H9 (cell line): ENCODE data around the gene KCNMB1. TPM values are rescaled to one million over a fixed set of nuclear protein-coding genes. Genes with fewer than 3 reads are reported as not detected.
A peak's percentile ranks its signal among the peaks of the same experiment; 100 is the strongest.

ENCODE experiments used
- DNase-seq: peaks from one replicate; pipeline ENCODE4 v3.0.0-alpha.2; 2017
- H2AFZ ChIP-seq: one replicate; pipeline ENCODE4 v1.6.1; 2013; ENCODE audit warnings: mild to moderate bottlenecking, low read length, control low read depth, moderate library complexity
- H2AK5ac ChIP-seq: 2 replicates; pipeline ENCODE4 v1.6.1; 2013; ENCODE audit warnings: low read length, control low read depth, mixed read lengths; ENCODE audit not compliant: insufficient read length
- H2BK120ac ChIP-seq: one replicate; pipeline ENCODE4 v1.6.1; 2013; ENCODE audit warnings: low read depth, mild to moderate bottlenecking, low read length, control low read depth, inconsistent platforms; ENCODE audit not compliant: poor library complexity, severe bottlenecking
- H2BK12ac ChIP-seq: 2 replicates; pipeline ENCODE4 v1.6.1; 2013; ENCODE audit warnings: low read length, control low read depth, mixed read lengths, low read depth; ENCODE audit not compliant: insufficient read length
- H2BK15ac ChIP-seq: 2 replicates; pipeline ENCODE4 v1.6.1; 2013; ENCODE audit warnings: low read depth, low read length, control low read depth
- H2BK20ac ChIP-seq: one replicate; pipeline ENCODE4 v1.6.1; 2013; ENCODE audit warnings: low read depth, mild to moderate bottlenecking, low read length, control low read depth, inconsistent platforms; ENCODE audit not compliant: poor library complexity, severe bottlenecking
- H2BK5ac ChIP-seq: 2 replicates; pipeline ENCODE4 v1.6.1; 2013; ENCODE audit warnings: low read length, control low read depth, mixed read lengths; ENCODE audit not compliant: insufficient read length
- H3K14ac ChIP-seq: 2 replicates; pipeline ENCODE4 v1.6.1; 2013; ENCODE audit warnings: low read length, control low read depth; ENCODE audit not compliant: insufficient read depth
- H3K18ac ChIP-seq: 2 replicates; pipeline ENCODE4 v1.6.1; 2013; ENCODE audit warnings: low read depth, mild to moderate bottlenecking, mixed read lengths, low read length, control low read depth; ENCODE audit not compliant: insufficient read length
- H3K23ac ChIP-seq: 2 replicates; pipeline ENCODE4 v1.6.1; 2013; ENCODE audit warnings: low read length, control low read depth, mixed read lengths, low read depth; ENCODE audit not compliant: insufficient read length
- H3K23me2 ChIP-seq: 2 replicates; pipeline ENCODE4 v1.6.1; 2013; ENCODE audit warnings: low read depth, mild to moderate bottlenecking, mixed read lengths, low read length, control low read depth; ENCODE audit not compliant: insufficient read length, poor library complexity, severe bottlenecking
- H3K27ac ChIP-seq: 2 replicates; pipeline ENCODE4 v1.5.1; 2013; ENCODE audit warnings: low read length, control low read depth, mixed read lengths, low read depth; ENCODE audit not compliant: insufficient read length
- H3K27me3 ChIP-seq: 2 replicates; pipeline ENCODE4 v1.6.1; 2013; ENCODE audit warnings: low read length, control low read depth, inconsistent platforms; ENCODE audit not compliant: insufficient read depth
- H3K4ac ChIP-seq: 2 replicates; pipeline ENCODE4 v1.6.1; 2013; ENCODE audit warnings: low read depth, mild to moderate bottlenecking, control low read depth, inconsistent platforms, low read length, moderate library complexity
- H3K4me1 ChIP-seq: 2 replicates; pipeline ENCODE4 v1.6.1; 2013; ENCODE audit warnings: low read length, control low read depth, inconsistent platforms; ENCODE audit not compliant: insufficient read depth
- H3K4me2 ChIP-seq: 2 replicates; pipeline ENCODE4 v1.6.1; 2013; ENCODE audit warnings: low read length, control low read depth, mixed read lengths; ENCODE audit not compliant: insufficient read length, insufficient read depth
- H3K56ac ChIP-seq: 2 replicates; pipeline ENCODE4 v1.6.1; 2013; ENCODE audit warnings: low read depth, mild to moderate bottlenecking, mixed read lengths, low read length, control low read depth; ENCODE audit not compliant: insufficient read length
- H3K79me1 ChIP-seq: 2 replicates; pipeline ENCODE4 v1.6.1; 2013; ENCODE audit warnings: low read depth, mild to moderate bottlenecking, moderate library complexity, low read length, control low read depth, inconsistent platforms; ENCODE audit not compliant: insufficient read depth, poor library complexity, severe bottlenecking
- H3K79me2 ChIP-seq: 2 replicates; pipeline ENCODE4 v1.6.1; 2013; ENCODE audit warnings: low read length, control low read depth, inconsistent platforms; ENCODE audit not compliant: insufficient read depth
- H3K9ac ChIP-seq: 2 replicates; pipeline ENCODE4 v1.6.1; 2013; ENCODE audit warnings: low read length, control low read depth, mixed read lengths; ENCODE audit not compliant: insufficient read length; ENCODE audit errors: extremely low read depth
- H3K9me3 ChIP-seq: one replicate; pipeline ENCODE4 v1.6.1; 2013; ENCODE audit warnings: low read depth, low read length, inconsistent platforms; ENCODE audit not compliant: control insufficient read depth
- H3T11ph ChIP-seq: one replicate; pipeline ENCODE4 v1.6.1; 2013; ENCODE audit warnings: mild to moderate bottlenecking, low read length, control low read depth, inconsistent platforms
- H4K20me1 ChIP-seq: one replicate; pipeline ENCODE4 v1.6.1; 2013; ENCODE audit not compliant: control insufficient read depth, insufficient read length, insufficient read depth
- H4K5ac ChIP-seq: 2 replicates; pipeline ENCODE4 v1.6.1; 2013; ENCODE audit warnings: low read depth, mild to moderate bottlenecking, mixed read lengths, low read length, control low read depth; ENCODE audit not compliant: insufficient read length
- H4K8ac ChIP-seq: replicated peaks from 2 replicates; pipeline ENCODE4 v1.6.1; 2013; ENCODE audit warnings: low read length, control low read depth, mixed read lengths, low read depth; ENCODE audit not compliant: insufficient read length
- H4K91ac ChIP-seq: 2 replicates; pipeline ENCODE4 v1.6.1; 2013; ENCODE audit warnings: low read depth, mild to moderate bottlenecking, moderate library complexity, mixed read lengths, low read length, control low read depth; ENCODE audit not compliant: insufficient read length
- H3K27ac Mint-ChIP-seq, 3 experiments: 2 replicates in 2 of 3; 3 replicates in 1 of 3; pipeline ENCODE4 v1.8.0; 2020 to 2021; ENCODE audit warnings: mixed read lengths in 3 of 3, mild to moderate bottlenecking in 1 of 3, moderate library complexity in 1 of 3
- H3K27me3 Mint-ChIP-seq: 2 replicates; pipeline ENCODE4 v1.8.0; 2021; ENCODE audit warnings: low read depth, mild to moderate bottlenecking, moderate library complexity, mixed read lengths
- H3K36me3 Mint-ChIP-seq, 3 experiments: 2 replicates in 2 of 3; 3 replicates in 1 of 3; pipeline ENCODE4 v1.8.0; 2020 to 2021; ENCODE audit warnings: low read depth in 3 of 3, mixed read lengths in 3 of 3; ENCODE audit not compliant: insufficient read depth in 1 of 3
- H3K4me1 Mint-ChIP-seq, 2 experiments: 2 replicates each; pipeline ENCODE4 v1.8.0; 2020; ENCODE audit warnings: mixed read lengths in 2 of 2
- H3K4me3 Mint-ChIP-seq, 2 experiments: 2 replicates in 1 of 2; 3 replicates in 1 of 2; pipeline ENCODE4 v1.8.0; 2020 to 2021; ENCODE audit warnings: mild to moderate bottlenecking in 2 of 2, mixed read lengths in 2 of 2, moderate library complexity in 1 of 2
- H3K9me3 Mint-ChIP-seq, 2 experiments: 2 replicates in 1 of 2; 3 replicates in 1 of 2; pipeline ENCODE4 v1.8.0; 2020; ENCODE audit warnings: mild to moderate bottlenecking in 2 of 2, mixed read lengths in 2 of 2, moderate library complexity in 1 of 2
- CTCF ChIP-seq: fragments of 200-600 bp; sonication (generic); conservative IDR thresholded peaks from 3 replicates; pipeline ENCODE4 v1.8.0; 2021; ENCODE audit warnings: antibody characterized with exemption, mild to moderate bottlenecking
- WGBS: extraction: QIAGEN DNeasy Blood & Tissue Kit; methylation state at CpG from one replicate; pipeline ENCODE4 v1.1.7; 2013; ENCODE audit warnings: missing lambda C conversion rate, low lambda C conversion rate, mixed read lengths; ENCODE audit not compliant: insufficient read length; ENCODE audit errors: extremely low coverage; 5-methylcytosine and 5-hydroxymethylcytosine counted together
- total RNA-seq: library from RNA; stranded (reverse); gene quantifications from 2 replicates; pipeline ENCODE4 v1.2.1, GENCODE V29; 2021

Gene KCNMB1
- total RNA-seq, 1 experiment from 2014 or later: 0.28 TPM

- Histone ChIP-seq H2BK12ac (no peak overlapping the region), H3K9me3 (no peaks in the 10 kb centered on the region), H4K20me1 (no peaks in the 10 kb centered on the region), H3K79me2 (no peaks in the 10 kb centered on the region), H3K4ac (no peak overlapping the region), H2BK5ac (no peak overlapping the region), H3K4me2 (no peak overlapping the region), H3T11ph (no peak overlapping the region), H3K27ac (no peak overlapping the region), H4K8ac (no peak overlapping the region), H3K27me3 (no peaks in the 10 kb centered on the region), H3K14ac (no peak overlapping the region; the same call in 1 of the 2 replicates), H3K18ac (no peak overlapping the region), H3K79me1 (no peaks in the 10 kb centered on the region), H3K23ac (no peak overlapping the region), H4K91ac (no peak overlapping the region), H2BK120ac (no peak overlapping the region), H2AFZ (no peak overlapping the region), H2AK5ac (no peak overlapping the region), H3K9ac (no peak overlapping the region), H2BK15ac (no peak overlapping the region), H4K5ac (no peak overlapping the region), H3K56ac (no peak overlapping the region), H3K4me1 (peaks cover 2% of the 10 kb centered on the region; the same call in 1 of the 2 replicates), H3K23me2 (no peaks in the 10 kb centered on the region), H2BK20ac (no peak overlapping the region)
- no peak for TF ChIP-seq CTCF
- DNase-seq: peak; percentile 10
- Mint-ChIP-seq H3K36me3 (peaks cover 0 to 1% (median 0%) of the 10 kb centered on the region in 3 experiments; a peak in 2 of 7 replicates), H3K4me3 (no peak overlapping the region), H3K27ac (no peak overlapping the region; a peak in 1 of 7 replicates), H3K4me1 (peaks cover 32 to 39% of the 10 kb centered on the region in 2 experiments), H3K27me3 (peaks cover 2% of the 10 kb centered on the region; the same call in 1 of the 2 replicates), H3K9me3 (peaks cover under 1 to 1% of the 10 kb centered on the region in 2 experiments; a peak in 3 of 5 replicates)
- WGBS: no CpG with 5 or more reads among the region's 12 CpGs
These were observed 48.6 kb upstream of the KCNMB1 start for GRCh38 chr5:170437621-170438375.
